ENCODE results near the gene UNC13B.

UNC13B gene

DNA sequence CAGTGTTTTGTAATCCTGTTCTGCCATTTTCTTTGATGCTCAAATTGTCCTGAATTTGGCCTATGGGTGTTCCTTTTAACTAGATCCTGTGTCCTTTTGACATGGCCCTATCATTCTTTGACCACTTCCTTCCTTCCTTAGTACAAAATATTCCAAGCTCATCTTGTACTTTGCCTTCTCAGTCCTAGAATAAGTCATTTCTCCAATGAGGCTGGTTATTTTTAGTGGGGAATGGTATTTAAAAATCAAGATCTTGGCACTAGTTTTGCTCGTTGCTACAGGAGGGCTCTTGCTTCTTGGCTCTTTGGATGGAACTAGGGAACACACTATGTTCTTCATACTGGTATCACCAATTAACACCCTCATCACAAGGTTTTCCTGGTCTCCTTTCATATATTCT is 108.1 kb downstream of the UNC13B start:
- H3K27me3 Mint-ChIP-seq = peaks cover 45% of the 10 kb centered on the region
- no peaks in the 10 kb centered on the region for H3K36me3 Mint-ChIP-seq (ENCODE audit: low read depth)
- no peak overlapping the region for H3K4me3 Mint-ChIP-seq
- H3K9me3 Mint-ChIP-seq = no peaks in the 10 kb centered on the region
- peaks cover 20% of the 10 kb centered on the region for H3K4me1 Mint-ChIP-seq (ENCODE audit: low read depth)
- H3K27ac Mint-ChIP-seq = no peak overlapping the region

DNA sequence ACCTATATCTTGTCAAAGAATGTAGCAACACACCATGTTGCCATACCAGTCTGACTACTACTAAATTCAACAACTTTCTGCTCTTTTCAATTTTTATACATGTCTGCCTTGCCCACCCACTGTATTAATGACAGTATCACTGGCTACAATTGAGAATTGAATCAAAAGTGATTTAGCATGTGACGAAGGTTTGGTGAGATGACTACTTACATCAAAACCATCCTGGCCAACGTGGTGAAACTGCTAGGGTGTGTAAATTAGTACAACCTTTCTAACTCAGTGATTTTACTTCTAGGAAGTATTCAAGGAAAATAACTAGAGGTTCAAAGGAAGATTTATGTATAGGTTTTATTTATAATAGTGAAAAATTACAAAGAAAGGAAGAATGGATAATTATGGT is 109.8 kb downstream of the UNC13B start:
- peaks cover 37% of the 10 kb centered on the region for H3K27me3 Mint-ChIP-seq
- no peaks in the 10 kb centered on the region for H3K36me3 Mint-ChIP-seq (ENCODE audit: low read depth)
- peaks cover 35% of the 10 kb centered on the region for H3K4me1 Mint-ChIP-seq (ENCODE audit: low read depth)
- no peak overlapping the region for H3K27ac Mint-ChIP-seq
- H3K9me3 Mint-ChIP-seq = no peaks in the 10 kb centered on the region
- no peak overlapping the region for H3K4me3 Mint-ChIP-seq

DNA sequence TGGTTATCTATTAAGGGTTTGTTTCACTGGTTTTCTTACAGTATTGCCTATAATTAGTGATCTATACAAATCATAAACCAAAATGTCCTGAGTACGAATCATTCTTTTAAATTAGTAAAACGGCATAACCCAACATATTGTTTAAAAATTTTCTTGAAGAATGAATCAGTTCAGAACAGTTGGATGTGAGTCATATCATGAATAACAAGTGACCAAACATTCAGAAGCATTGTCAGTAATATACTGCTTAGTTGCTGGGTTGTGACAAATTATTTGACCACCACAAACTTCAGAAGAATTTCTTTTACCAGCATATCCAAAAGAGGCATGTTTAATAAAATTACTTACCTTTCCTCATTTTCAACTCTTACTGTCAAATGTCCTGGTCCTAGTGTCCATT is 111.2 kb downstream of the UNC13B start:
- Mint-ChIP-seq H3K9me3 (no peaks in the 10 kb centered on the region), H3K27ac (no peak overlapping the region), H3K4me3 (no peak overlapping the region), H3K4me1 (ENCODE audit: low read depth) (peaks cover 49% of the 10 kb centered on the region), H3K27me3 (peaks cover 25% of the 10 kb centered on the region), H3K36me3 (ENCODE audit: low read depth) (no peaks in the 10 kb centered on the region)

DNA sequence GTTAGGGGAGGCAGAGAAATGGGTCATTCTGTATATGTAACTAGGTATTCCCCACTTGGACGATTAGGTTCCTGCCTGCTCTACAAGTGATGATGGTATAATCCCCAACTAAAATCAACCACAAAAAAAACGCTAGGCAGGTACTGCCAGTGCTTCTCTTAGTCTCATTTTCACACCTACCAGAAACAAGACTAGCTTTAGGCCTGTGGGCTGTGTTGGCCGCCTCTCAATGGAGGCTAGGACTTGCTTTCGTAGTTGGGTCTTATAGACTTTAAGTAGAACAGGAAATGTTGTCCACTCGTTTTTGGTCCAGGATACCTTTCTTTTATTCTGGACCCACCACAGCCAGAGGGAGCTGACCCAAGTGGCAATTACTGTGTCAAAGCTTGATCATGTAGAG is 111.8 kb downstream of the UNC13B start:
- Mint-ChIP-seq H3K27ac (no peak overlapping the region), H3K4me3 (no peak overlapping the region)

DNA sequence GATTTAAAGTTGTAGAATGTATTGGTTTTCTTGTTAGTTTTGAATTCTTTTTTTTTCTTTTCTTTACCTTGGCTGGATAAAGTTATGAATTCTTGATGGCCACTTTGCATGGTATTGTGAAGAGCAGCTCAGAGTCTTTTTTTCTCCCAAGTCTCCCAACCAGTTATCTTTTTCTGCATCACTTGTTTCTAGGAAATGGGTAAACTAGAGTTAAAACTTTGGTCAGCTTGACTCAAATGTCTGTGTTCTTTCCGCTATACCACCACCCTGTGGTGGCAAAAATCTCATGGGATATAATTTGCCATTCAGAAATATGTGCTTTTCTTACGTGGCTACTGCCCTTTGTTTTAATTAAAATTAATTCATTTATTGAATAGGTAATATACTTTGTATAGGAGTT is 113.2 kb downstream of the UNC13B start:
- no peak overlapping the region for H3K4me3 Mint-ChIP-seq
- H3K27me3 Mint-ChIP-seq = peaks cover 21% of the 10 kb centered on the region
- H3K36me3 Mint-ChIP-seq (ENCODE audit: low read depth) = no peaks in the 10 kb centered on the region
- no peak overlapping the region for H3K27ac Mint-ChIP-seq
- H3K9me3 Mint-ChIP-seq = no peaks in the 10 kb centered on the region
- H3K4me1 Mint-ChIP-seq (ENCODE audit: low read depth) = peaks cover 55% of the 10 kb centered on the region

More for the DNA sequence above, 111.8 kb downstream of the UNC13B start:
- H3K36me3 Mint-ChIP-seq (ENCODE audit: low read depth) = no peaks in the 10 kb centered on the region
- peaks cover 55% of the 10 kb centered on the region for H3K4me1 Mint-ChIP-seq (ENCODE audit: low read depth)
- peaks cover 25% of the 10 kb centered on the region for H3K27me3 Mint-ChIP-seq
- no peaks in the 10 kb centered on the region for H3K9me3 Mint-ChIP-seq

DNA sequence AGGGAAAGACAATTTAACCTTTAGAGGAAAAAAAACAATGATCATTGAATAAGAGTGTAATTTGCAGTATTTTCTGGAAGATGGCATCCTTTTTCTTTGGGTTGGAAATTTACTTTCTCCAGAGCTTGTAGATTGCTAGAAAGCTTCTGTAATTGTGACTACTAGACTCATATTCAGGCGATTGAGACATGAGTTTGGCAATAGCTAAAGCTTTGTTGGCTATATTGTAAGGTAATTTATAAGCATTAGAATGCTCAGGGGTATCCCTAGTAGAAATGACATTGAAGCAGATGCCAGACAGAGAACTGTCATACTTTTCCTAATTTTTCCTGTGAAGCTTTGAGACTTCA is 115.3 kb downstream of the UNC13B start:
- Mint-ChIP-seq H3K4me1 (ENCODE audit: low read depth) (peaks cover 51% of the 10 kb centered on the region), H3K27me3 (peaks cover 17% of the 10 kb centered on the region), H3K27ac (peak overlapping the region; percentile 63), H3K9me3 (no peaks in the 10 kb centered on the region), H3K36me3 (ENCODE audit: low read depth) (no peaks in the 10 kb centered on the region), H3K4me3 (peak overlapping the region; percentile 25)

DNA sequence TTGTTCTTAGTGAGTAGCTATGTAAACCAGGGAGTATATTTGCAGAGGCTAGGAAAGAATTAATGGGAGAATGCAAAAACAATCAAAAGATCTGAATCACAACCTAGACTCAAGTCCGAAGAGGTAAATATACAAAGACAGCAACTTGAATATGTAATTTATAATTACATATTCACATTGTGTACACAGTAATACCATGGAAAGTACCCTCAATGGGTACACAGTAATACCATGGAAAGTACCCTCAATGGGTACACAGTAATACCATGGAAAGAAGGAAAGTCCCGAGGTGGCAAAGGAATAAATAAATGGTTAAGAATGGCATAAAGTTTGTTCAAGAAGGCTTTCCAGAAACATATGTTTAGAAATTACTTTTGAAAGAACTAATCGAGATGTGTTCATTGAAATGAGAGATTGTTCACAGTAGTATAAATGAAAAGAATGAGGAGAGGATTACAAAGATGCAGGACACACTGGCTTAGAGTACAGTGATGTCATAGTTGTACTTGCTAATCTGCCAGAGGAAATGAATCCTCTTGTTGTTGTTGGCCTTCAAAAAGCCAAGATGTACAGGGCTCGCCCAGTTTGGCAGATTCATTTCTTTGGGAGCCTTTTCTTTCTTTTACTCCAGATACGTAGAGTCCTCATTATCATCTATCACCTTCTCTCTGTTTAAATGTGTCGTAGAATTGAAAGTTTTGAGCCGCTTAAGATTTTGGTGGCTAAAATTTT is 116.0 kb downstream of the UNC13B start:
- H3K36me3 Mint-ChIP-seq (ENCODE audit: low read depth) = no peaks in the 10 kb centered on the region
- H3K27ac Mint-ChIP-seq = peak overlapping the region; percentile 54
- peaks cover 19% of the 10 kb centered on the region for H3K27me3 Mint-ChIP-seq
- H3K4me1 Mint-ChIP-seq (ENCODE audit: low read depth) = peaks cover 51% of the 10 kb centered on the region
- H3K9me3 Mint-ChIP-seq = no peaks in the 10 kb centered on the region
- no peak overlapping the region for H3K4me3 Mint-ChIP-seq

DNA sequence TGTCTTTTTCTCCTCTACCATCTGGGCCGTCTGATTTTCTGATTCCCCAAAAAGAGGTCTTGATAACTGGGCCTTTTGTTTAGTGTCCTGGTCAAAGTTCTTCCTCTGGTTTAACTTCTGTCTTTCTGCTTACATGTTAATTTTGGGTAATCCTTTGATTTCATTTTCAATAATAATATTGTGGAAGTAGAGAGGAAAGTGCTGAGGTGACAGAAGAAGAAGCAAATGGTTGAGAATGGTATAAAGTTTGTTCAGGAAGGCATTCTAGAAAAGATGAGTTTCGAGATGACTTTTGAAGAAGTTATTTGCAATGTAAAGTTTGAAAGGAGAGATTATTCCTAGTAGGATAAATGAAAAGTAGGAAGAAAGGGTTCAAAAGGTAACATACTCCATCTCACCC is 118.1 kb downstream of the UNC13B start:
- Mint-ChIP-seq H3K27me3 (peaks cover 25% of the 10 kb centered on the region), H3K27ac (no peak overlapping the region), H3K9me3 (no peaks in the 10 kb centered on the region), H3K4me3 (no peak overlapping the region), H3K36me3 (ENCODE audit: low read depth) (no peaks in the 10 kb centered on the region), H3K4me1 (ENCODE audit: low read depth) (peaks cover 35% of the 10 kb centered on the region)

DNA sequence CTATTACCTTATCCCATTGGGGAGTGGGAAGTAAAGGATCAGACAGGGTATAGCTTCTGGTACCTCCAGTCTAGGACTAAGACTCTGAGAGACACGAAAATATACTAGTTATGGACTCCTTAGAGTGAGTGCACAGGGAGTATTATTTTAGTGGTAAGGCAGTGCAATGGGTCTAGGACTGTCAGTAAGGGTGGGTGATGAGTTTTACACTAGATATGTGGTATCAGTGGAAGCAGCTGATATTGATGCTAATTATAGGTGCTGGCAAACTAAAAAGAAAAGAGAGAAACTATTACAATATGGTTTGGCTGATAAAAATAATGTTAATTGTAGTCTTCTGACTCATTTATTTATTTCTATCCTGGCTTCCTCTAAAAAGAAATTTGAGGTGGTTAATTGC is 118.6 kb downstream of the UNC13B start:
- Mint-ChIP-seq H3K4me3 (no peak overlapping the region), H3K27me3 (peaks cover 25% of the 10 kb centered on the region), H3K9me3 (no peaks in the 10 kb centered on the region), H3K36me3 (ENCODE audit: low read depth) (no peaks in the 10 kb centered on the region), H3K27ac (no peak overlapping the region), H3K4me1 (ENCODE audit: low read depth) (peaks cover 32% of the 10 kb centered on the region)

DNA sequence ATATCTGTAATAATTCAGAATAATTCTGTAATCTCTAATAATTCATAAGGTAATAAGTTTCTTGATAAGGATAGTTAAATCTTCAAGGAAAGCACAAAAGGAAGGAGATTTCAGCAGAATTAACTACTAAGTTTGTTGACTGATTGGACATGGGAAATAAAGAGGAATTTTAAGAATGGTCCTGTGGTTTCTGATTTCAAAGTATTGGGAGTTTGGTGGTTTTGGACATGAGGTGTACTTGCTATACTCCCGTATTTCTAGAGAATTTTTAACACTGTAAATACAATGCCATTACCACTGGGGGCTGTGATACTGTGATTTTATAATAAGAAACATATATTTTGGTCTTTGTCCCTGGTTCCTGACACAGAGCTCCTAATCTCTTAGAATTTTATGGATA is 123.9 kb downstream of the UNC13B start:
- Mint-ChIP-seq H3K27me3 (peaks cover 24% of the 10 kb centered on the region), H3K4me1 (ENCODE audit: low read depth) (no peaks in the 10 kb centered on the region), H3K4me3 (no peak overlapping the region), H3K27ac (no peak overlapping the region), H3K9me3 (no peaks in the 10 kb centered on the region), H3K36me3 (ENCODE audit: low read depth) (no peaks in the 10 kb centered on the region)

DNA sequence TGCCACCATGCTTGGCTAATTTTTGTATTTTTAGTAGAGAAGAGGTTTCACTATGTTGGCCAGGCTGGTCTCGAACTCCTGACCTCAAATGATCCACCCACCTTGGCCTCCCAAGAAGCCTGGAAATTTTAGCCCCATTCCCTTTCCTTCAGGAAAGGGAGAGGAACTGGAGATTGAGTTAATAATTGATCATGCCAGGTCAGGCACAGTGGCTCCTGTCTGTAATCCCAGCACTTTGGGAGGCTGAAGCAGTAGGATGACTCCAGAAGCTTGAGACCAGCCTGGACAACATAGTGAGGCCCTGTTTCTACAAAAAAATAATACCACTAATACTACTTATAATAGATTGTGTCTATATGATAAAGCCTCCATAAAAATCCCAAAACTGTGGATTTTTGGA is 124.6 kb downstream of the UNC13B start:
- Mint-ChIP-seq H3K9me3 (no peaks in the 10 kb centered on the region), H3K27me3 (peaks cover 24% of the 10 kb centered on the region), H3K36me3 (ENCODE audit: low read depth) (no peaks in the 10 kb centered on the region), H3K4me3 (no peak overlapping the region), H3K27ac (no peak overlapping the region), H3K4me1 (ENCODE audit: low read depth) (no peaks in the 10 kb centered on the region)

DNA sequence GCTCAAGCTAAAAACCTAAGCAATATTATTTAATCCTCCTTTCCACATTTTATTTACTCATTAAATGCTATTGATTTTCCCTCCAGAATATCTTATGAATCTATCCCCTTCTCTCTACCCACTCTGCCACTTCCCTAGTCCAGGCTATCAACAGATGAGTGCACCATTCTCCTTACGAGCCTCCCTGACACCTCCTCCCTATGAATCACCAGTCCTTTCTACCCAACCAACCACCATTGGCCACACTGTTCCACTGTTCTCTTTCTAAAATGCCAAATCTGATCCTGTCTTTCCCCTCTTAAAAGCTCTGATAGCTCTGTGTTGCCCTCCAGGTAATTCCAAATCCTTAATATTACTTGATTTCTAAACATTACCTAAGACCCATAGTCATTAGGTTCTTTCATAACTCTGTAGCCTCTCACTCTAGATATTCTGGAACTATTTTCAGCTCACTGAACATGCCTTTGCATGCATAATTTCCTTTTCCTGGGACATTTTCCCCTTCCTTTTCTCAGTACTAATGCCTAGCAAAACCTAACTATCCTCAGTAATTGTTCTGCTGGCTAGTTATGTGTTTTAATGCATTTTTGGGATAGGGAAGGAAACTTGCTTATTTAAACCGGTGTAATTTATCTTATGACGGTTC is 126.3 kb downstream of the UNC13B start:
- Mint-ChIP-seq H3K9me3 (no peaks in the 10 kb centered on the region), H3K4me1 (ENCODE audit: low read depth) (no peaks in the 10 kb centered on the region), H3K4me3 (no peak overlapping the region), H3K27ac (peak overlapping the region; percentile 3), H3K27me3 (peaks cover 16% of the 10 kb centered on the region), H3K36me3 (ENCODE audit: low read depth) (no peaks in the 10 kb centered on the region)

DNA sequence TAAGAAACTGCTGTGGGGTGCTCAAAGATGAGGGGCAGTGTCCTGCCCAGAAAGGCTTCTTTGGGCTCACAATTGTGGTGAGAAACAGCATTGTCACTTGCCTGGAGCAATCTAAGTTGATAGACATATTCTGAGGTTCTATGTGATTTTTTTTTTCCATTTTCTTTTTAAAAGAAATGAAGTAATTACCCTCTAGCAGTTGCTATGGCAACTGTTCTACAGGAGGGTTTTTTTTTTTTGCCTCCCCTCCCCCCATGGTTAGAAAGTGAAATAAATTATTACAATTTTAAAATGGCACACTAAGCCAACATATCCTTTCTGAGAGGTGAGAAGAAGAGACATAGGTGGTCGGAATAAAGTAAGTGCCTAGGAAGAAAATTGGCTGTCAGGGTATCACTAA is 127.0 kb downstream of the UNC13B start:
- H3K27ac Mint-ChIP-seq = no peak overlapping the region
- H3K9me3 Mint-ChIP-seq = no peaks in the 10 kb centered on the region
- peaks cover 12% of the 10 kb centered on the region for H3K27me3 Mint-ChIP-seq
- H3K4me1 Mint-ChIP-seq (ENCODE audit: low read depth) = no peaks in the 10 kb centered on the region
- no peaks in the 10 kb centered on the region for H3K36me3 Mint-ChIP-seq (ENCODE audit: low read depth)
- no peak overlapping the region for H3K4me3 Mint-ChIP-seq

DNA sequence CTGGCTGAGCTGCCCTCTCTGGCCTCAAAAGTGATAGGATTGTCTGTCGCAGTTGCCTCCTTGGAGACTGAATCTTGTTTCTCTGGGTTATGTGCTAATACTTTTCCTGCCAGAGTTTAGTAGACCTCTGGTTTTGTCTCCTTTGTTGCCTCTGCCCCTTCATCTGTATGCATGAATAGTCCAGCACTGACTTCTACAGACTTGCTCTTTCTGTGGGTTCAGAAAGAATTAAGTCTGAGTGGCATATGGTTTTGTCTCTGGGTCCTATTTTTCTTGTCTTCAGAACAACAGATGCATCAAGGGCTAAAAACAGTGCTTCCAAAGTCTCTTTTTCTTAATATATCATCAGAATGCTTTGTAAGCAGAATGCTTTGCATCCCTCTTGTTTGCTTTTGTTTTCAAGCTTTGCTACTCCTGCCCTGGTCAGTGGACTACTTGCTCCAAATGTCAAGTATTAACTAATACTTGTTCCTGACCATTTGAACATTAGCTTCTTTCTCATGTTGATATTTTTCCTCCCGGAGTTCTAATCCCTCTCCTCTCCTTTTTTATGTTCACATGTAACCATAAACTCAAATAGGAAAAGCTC is 131.7 kb downstream of the UNC13B start:
- no peaks in the 10 kb centered on the region for H3K9me3 Mint-ChIP-seq
- H3K4me1 Mint-ChIP-seq (ENCODE audit: low read depth) = no peaks in the 10 kb centered on the region
- peaks cover 2% of the 10 kb centered on the region for H3K27me3 Mint-ChIP-seq
- no peaks in the 10 kb centered on the region for H3K36me3 Mint-ChIP-seq (ENCODE audit: low read depth)
- no peak overlapping the region for H3K4me3 Mint-ChIP-seq
- H3K27ac Mint-ChIP-seq = no peak overlapping the region

DNA sequence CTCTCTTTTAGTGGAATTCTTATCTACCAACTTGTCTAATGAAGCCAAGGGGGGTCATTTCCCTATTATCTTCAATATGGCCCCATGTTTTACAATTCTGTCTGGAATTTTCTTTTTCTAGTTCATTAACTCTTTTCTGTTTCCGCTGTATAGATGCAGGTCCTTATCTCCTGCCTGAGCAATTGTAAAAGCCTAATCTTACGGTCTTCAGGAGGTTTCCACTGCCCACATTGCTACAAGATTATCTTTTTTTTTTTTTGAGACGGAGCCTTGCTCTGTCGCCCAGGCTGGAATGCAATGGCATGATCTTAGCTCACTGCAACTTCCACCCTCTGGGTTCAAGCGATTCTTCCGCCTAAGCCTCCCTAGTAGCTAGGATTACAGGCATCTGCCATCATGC is 132.3 kb downstream of the UNC13B start:
- Mint-ChIP-seq H3K4me3 (no peak overlapping the region), H3K27me3 (no peaks in the 10 kb centered on the region), H3K36me3 (ENCODE audit: low read depth) (no peaks in the 10 kb centered on the region), H3K9me3 (no peaks in the 10 kb centered on the region), H3K27ac (no peak overlapping the region), H3K4me1 (ENCODE audit: low read depth) (no peaks in the 10 kb centered on the region)

DNA sequence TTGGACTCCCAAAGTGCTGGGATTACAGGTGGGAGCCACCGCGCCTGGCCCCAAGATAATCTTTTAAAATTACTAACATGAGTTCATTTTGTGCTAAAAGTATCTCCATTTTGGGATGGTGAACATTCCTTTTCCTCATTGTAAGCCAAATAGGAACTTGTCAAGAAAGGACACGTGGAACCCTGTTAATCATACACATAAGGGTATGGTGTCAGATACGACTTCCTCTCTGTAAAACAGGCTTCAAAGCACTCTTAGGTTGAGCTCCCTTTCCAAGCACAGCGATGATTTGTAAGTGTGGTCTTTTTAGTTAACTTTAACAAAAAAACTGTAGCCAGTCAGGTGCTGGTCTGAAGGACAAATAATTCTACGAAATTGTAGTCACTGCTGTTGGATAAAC is 132.7 kb downstream of the UNC13B start:
- H3K9me3 Mint-ChIP-seq = no peaks in the 10 kb centered on the region
- H3K27ac Mint-ChIP-seq = no peak overlapping the region
- peaks cover 1% of the 10 kb centered on the region for H3K27me3 Mint-ChIP-seq
- no peaks in the 10 kb centered on the region for H3K36me3 Mint-ChIP-seq (ENCODE audit: low read depth)
- H3K4me3 Mint-ChIP-seq = no peak overlapping the region
- no peaks in the 10 kb centered on the region for H3K4me1 Mint-ChIP-seq (ENCODE audit: low read depth)

Data from stimulated activated naive CD8-positive, alpha-beta T cell treated with anti-CD3 and anti-CD28 coated beads, Interleukin-15, Interleukin-2, amounts not matched to agents 100 ng/mL and 50 ng/mL, for 24 hours (primary cell).